SU-DHL-6 (cell line): Measurements from ENCODE around the gene CHRNA4.

Source experiments
- CTCF ChIP-seq: fragments of 200-600 bp; sonication (generic); IDR thresholded peaks from one replicate; pipeline ENCODE4 v1.5.1; 2017; ENCODE audit warnings: antibody characterized with exemption, mild to moderate bottlenecking, low read length, moderate library complexity; ENCODE audit not compliant: insufficient read depth, poor library complexity, severe bottlenecking
- EZH2phosphoT487 ChIP-seq: fragments of 200-600 bp; sonication (generic), shearing (Covaris generic); conservative IDR thresholded peaks from 2 replicates; pipeline ENCODE4 v1.6.1; 2018; ENCODE audit warnings: mild to moderate bottlenecking, antibody characterized with exemption, low read length, moderate library complexity, mixed read lengths

- no peak for TF ChIP-seq EZH2phosphoT487
- no peak for TF ChIP-seq CTCF
Measured at GRCh38 chr20:63367446-63368055, 6.4 kb upstream of the CHRNA4 start.
